NT2/D1 (cell line): ENCODE results near the gene PAK1IP1.

Source experiments
- SUZ12 ChIP-seq: IDR thresholded peaks from 2 replicates; pipeline ENCODE4 v1.6.1; 2011; ENCODE audit not compliant: insufficient read length, insufficient read depth; ENCODE audit errors: extremely low read depth
- YY1 ChIP-seq: IDR thresholded peaks from 2 replicates; pipeline ENCODE4 v1.6.1; 2011; ENCODE audit not compliant: insufficient read length, insufficient read depth
- ZNF274 ChIP-seq: IDR thresholded peaks from 2 replicates; pipeline ENCODE4 v1.6.1; 2011; ENCODE audit warnings: mild to moderate bottlenecking, low read depth, low read length

DNA sequence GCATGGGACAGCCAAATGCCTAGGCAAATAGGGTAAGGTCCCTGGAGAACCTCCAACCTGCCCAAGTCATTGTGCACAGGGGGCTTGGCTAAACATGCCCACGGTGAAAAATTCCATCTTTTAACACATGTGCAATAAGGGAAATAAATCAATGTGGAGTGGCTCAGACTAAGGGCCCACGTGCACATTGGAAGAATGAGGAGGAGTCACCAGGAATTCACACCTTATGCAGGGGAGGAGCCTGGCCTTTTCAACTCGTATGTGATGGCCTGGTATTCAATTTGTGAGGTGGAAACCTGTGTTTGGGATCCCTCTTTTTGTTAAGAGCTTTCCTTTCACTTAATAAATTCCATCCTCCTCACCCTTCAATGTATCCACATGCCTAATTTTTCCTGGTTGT is 13.0 kb upstream of the PAK1IP1 start:
- TF ChIP-seq YY1 (no peak), SUZ12 (no peak), ZNF274 (no peak)
